RWPE1 (cell line): ENCODE results near the gene SGSM2.

Experiments used
- CTCF ChIA-PET: fragments of 350-600 bp; sonication (Branson Sonifier 250); formaldehyde crosslinking; extraction: SDS; loops from one replicate; lab custom pipeline; 2021; lab: Yijun Ruan, JAX
- POLR2A ChIA-PET: fragments of 400-600 bp; formaldehyde crosslinking; extraction: SDS; loops from one replicate; lab custom pipeline; 2020; ENCODE audit warnings: antibody characterized with exemption; ENCODE audit not compliant: low non-redundant PET; lab: Yijun Ruan, JAX
- DNase-seq: peaks from one replicate; pipeline ENCODE4 v3.0.0; 2012; ENCODE audit warnings: low spot score
- H3K27ac ChIP-seq: fragments of 450-650 bp; 2 replicates; pipeline ENCODE4 v1.5.1; 2017
- CTCF ChIP-seq: fragments of 450-650 bp; conservative IDR thresholded peaks from 2 replicates; pipeline ENCODE4 v1.5.1; 2017; ENCODE audit warnings: low read depth, mild to moderate bottlenecking

The SGSM2 gene

GRCh38 chr17:2368359-2368758, 31.1 kb downstream of the SGSM2 start:
- CTCF ChIA-PET, result interaction anchor here (0.6 to 1.0 kb wide), 3 partner anchors 16 to 577 kb away, joined by 4 read pairs; no protein-coding TSS in a partner anchor
- no peak for DNase-seq
- POLR2A ChIA-PET, result no interaction called here
- TF ChIP-seq CTCF, result no peak
- H3K27ac ChIP-seq, result peak overlapping the region; percentile 36

GRCh38 chr17:2369039-2369438, 31.7 kb downstream of the SGSM2 start:
- no peak for DNase-seq
- peak overlapping the region; percentile 36 for H3K27ac ChIP-seq
- TF ChIP-seq CTCF, result no peak
- ChIA-PET CTCF (interaction anchor here (0.5 kb wide), 1 partner anchor 125 kb away, joined by 3 read pairs; no protein-coding TSS in a partner anchor), POLR2A (no interaction called here)

- peak overlapping the region; percentile 36 for H3K27ac ChIP-seq
- TF ChIP-seq CTCF, result no peak
- CTCF ChIA-PET, result interaction anchor here (0.5 to 0.7 kb wide), 3 partner anchors 47 to 313 kb away, joined by 3 read pairs; no protein-coding TSS in a partner anchor
- POLR2A ChIA-PET, result no interaction called here
- no peak for DNase-seq
These were observed 32.4 kb downstream of the SGSM2 start for GRCh38 chr17:2369551-2370210.

- no peak for TF ChIP-seq CTCF
- peak overlapping the region; percentile 36 for H3K27ac ChIP-seq
- DNase-seq, result no peak
- ChIA-PET POLR2A (no interaction called here), CTCF (interaction anchor here (0.6 kb wide), 2 partner anchors 33 to 46 kb away, joined by 3 to 4 read pairs; no protein-coding TSS in a partner anchor)
These were observed 32.9 kb downstream of the SGSM2 start for GRCh38 chr17:2370211-2370589.

- DNase-seq, result no peak
- ChIA-PET CTCF (interaction anchor here (1.0 kb wide), 1 partner anchor 19 kb away, joined by 3 read pairs; no protein-coding TSS in a partner anchor), POLR2A (no interaction called here)
- TF ChIP-seq CTCF, result no peak
- H3K27ac ChIP-seq, result peak overlapping the region; percentile 36
These were observed 34.2 kb downstream of the SGSM2 start for GRCh38 chr17:2371183-2372130.

- H3K27ac ChIP-seq, result no peak overlapping the region; the same call in 1 of the 2 replicates
- DNase-seq, result no peak
- no peak for TF ChIP-seq CTCF
- POLR2A ChIA-PET, result no interaction called here
- CTCF ChIA-PET, result no interaction called here
These were observed 34.9 kb downstream of the SGSM2 start for GRCh38 chr17:2372180-2372579.
